Muscle layer of colon (tissue), 2 donors: ENCODE results near the gene NPEPPS.
"Not testable (repeated sequence)": the region's sequence is repeated elsewhere in the genome, so short reads cannot be mapped to it uniquely, and the experiment has no call there.

Experiments used
- H3K27ac ChIP-seq: one replicate; pipeline ENCODE4 v1.7.0; 2013; ENCODE audit warnings: low read depth, mild to moderate bottlenecking, low read length, moderate library complexity
- H3K27me3 ChIP-seq, 2 donors: one replicate each; pipeline ENCODE4 v1.7.0; 2013; ENCODE audit warnings: low read length in 2 of 2, mild to moderate bottlenecking in 2 of 2; ENCODE audit not compliant: insufficient read depth in 2 of 2, control insufficient read depth in 1 of 2
- H3K36me3 ChIP-seq: one replicate; pipeline ENCODE4 v1.7.0; 2013; ENCODE audit warnings: mild to moderate bottlenecking, low read length; ENCODE audit not compliant: insufficient read depth
- H3K4me1 ChIP-seq: one replicate; pipeline ENCODE4 v1.7.0; 2013; ENCODE audit warnings: mild to moderate bottlenecking, low read length; ENCODE audit not compliant: insufficient read depth
- H3K4me3 ChIP-seq, 2 donors: one replicate each; pipeline ENCODE4 v1.7.0; 2013; ENCODE audit warnings: low read length in 2 of 2, low read depth in 1 of 2, mild to moderate bottlenecking in 1 of 2, moderate library complexity in 1 of 2
- H3K9ac ChIP-seq: one replicate; pipeline ENCODE4 v1.7.0; 2013; ENCODE audit warnings: low read length
- H3K9me3 ChIP-seq: one replicate; pipeline ENCODE4 v1.7.0; 2013; ENCODE audit warnings: mild to moderate bottlenecking, low read length
- donor health status: abdominal sarcoma.
- donor health status: Adenocarcinoma of cecum.

Gene NPEPPS, protein sequence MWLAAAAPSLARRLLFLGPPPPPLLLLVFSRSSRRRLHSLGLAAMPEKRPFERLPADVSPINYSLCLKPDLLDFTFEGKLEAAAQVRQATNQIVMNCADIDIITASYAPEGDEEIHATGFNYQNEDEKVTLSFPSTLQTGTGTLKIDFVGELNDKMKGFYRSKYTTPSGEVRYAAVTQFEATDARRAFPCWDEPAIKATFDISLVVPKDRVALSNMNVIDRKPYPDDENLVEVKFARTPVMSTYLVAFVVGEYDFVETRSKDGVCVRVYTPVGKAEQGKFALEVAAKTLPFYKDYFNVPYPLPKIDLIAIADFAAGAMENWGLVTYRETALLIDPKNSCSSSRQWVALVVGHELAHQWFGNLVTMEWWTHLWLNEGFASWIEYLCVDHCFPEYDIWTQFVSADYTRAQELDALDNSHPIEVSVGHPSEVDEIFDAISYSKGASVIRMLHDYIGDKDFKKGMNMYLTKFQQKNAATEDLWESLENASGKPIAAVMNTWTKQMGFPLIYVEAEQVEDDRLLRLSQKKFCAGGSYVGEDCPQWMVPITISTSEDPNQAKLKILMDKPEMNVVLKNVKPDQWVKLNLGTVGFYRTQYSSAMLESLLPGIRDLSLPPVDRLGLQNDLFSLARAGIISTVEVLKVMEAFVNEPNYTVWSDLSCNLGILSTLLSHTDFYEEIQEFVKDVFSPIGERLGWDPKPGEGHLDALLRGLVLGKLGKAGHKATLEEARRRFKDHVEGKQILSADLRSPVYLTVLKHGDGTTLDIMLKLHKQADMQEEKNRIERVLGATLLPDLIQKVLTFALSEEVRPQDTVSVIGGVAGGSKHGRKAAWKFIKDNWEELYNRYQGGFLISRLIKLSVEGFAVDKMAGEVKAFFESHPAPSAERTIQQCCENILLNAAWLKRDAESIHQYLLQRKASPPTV

DNA sequence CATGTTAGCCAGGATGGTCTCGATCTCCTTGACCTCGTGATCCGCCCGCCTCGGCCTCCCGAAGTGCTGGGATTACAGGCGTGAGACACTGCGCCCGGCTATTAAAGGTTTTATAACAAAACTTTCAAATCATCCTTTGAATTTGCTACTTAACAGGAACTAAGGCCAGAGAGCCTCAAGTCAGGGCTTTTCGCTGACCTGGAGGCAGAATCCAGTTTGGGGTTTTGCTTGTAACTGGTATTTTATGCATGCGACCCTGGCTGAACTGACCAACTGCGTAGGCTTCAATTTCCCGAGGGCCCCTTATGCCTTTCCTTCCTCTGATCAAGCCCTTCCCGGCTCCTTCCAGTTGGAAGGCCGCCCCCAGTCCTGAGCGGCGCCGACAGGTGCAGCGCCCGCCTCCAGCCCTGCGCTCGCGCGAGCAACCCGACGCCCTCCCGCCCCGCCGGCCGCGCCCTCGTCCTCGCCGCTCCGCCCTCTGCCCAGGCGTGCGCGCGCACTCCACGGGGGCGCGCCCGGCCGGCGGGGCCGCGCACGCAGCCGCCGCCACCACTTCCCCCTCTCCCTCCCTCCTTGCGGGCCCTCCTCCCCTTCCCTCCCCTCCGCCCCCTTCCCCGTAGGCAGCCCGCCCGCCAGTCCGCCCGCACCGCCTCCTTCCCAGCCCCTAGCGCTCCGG is at the start of gene NPEPPS:
Gene NPEPPS, plus strand, starts transcription at position 552 of the 676 bp plus-strand sequence. CDS start 193 bp downstream, outside the sequence.
- H3K9me3 ChIP-seq, H3K9ac ChIP-seq, H3K36me3 ChIP-seq, H3K27me3 ChIP-seq, H3K4me1 ChIP-seq: not testable (repeated sequence)
- H3K27ac ChIP-seq: peak within 1 kb of the TSS; percentile 47
- H3K4me3 ChIP-seq: peak within 1 kb of the TSS; percentile 52 to 53

DNA sequence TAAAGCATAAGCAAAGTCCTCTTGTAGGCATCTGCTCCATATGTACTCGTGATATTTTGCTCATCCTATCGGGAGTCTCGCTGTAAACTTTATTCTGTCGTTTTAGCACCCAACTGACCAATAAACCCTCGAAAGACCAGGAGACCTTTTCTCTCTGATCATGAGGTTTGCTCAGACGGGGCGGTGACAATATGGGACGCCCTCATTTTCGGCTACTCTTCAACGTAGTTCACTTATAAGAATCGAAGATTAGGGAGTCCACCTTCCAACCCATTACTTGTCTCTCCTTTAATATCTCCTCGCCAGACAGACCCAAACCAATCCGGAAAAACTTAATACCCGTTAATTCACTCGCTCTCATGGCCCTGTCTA is 39.1 kb upstream of the NPEPPS start:
- peak overlapping the region in 1 of 2 donors; percentile 65 for H3K4me3 ChIP-seq
- H3K9me3 ChIP-seq, H3K9ac ChIP-seq, H3K27me3 ChIP-seq, H3K27ac ChIP-seq, H3K4me1 ChIP-seq, H3K36me3 ChIP-seq: not testable (repeated sequence)

DNA sequence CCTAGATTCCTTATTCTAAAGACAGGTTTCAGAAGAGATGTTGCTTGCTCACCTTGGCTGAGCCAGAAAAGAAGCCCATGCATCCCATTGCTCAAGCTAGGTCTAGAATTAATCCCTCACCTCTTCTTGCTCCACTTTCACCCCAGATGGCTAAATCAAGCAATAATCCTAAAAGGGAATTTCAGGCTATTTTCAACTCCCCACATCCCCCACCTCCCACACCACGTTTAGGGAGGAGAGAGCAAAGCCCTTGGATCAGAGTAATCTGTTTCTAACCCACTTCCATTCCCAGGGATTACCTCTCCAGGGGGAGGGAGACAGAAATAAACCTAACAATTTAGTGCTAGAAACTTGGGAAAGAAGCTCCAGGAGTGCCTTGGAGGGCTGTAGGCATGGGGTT is 31.8 kb upstream of the NPEPPS start:
- H3K4me3 ChIP-seq, H3K36me3 ChIP-seq, H3K4me1 ChIP-seq, H3K9ac ChIP-seq, H3K27ac ChIP-seq, H3K9me3 ChIP-seq, H3K27me3 ChIP-seq: not testable (repeated sequence)

DNA sequence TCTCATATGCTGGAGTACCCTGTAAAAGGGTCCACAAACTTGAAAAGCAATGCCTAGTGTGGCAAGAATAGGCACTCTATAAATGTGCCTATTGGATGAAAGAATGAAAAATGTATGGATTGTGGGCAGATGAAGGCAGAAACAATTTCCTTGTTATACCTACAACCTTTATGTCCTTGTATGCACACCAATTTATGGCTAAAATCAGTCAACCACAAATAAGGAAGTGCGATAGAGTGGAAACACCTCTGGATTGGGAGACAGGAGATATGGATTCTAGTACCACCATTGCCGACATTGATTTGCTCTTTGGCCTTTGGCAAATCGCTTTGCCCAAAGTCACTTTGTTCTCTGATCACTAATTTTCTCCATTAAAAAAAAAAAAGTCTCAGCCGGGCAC is 31.4 kb upstream of the NPEPPS start:
- H3K9me3 ChIP-seq, H3K27ac ChIP-seq, H3K4me3 ChIP-seq, H3K27me3 ChIP-seq, H3K9ac ChIP-seq, H3K4me1 ChIP-seq, H3K36me3 ChIP-seq: not testable (repeated sequence)

DNA sequence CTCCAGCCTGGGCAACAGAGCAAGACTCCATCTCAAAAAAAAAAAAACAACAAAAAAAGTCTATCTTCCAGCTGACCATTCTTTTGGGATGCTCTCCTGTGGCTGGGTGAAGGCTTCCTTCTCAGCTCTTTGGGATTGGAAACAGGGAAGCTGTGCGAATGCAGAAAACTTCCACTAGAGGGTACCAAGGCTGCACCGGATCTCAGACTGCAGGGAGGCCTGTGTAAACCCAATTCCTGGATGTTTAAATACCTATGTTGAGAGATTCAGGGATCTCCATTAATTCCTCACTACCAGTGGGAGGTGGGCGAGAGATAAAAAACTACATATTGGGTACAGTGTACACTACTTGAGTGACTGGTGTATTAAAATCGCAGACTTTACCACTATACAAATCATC is 30.3 kb upstream of the NPEPPS start:
- not testable (repeated sequence) for H3K27me3 ChIP-seq, H3K27ac ChIP-seq, H3K36me3 ChIP-seq

DNA sequence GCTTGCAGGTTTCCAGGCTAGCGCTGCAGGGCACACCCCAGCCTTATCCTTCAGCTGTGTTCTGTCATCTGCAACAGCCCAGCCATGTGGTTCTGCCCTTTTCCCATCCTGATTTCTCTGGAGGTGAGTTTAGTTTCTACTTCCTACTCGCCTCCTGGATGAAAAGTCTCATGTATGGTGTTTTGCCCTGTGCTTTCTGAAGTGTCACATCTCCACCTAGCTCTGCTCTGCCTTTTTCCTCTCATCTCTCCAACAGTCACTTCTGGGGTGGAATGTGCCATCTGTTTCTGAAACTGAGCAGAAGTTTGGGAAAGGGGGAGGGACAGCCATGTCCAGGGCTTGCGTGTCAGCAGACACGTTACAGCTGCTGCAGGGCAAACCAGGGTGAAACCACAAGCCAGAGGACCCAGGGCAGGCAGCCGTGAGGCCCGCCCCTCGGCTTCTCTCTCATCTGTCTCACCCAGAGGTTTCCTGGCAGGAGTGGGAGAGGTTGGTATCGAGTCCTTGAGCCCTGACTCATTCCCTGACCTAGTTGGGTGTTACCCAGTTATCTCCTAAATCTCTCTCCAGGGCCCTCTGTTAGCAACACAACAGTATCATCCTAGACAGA is 28.7 kb upstream of the NPEPPS start:
- H3K27me3 ChIP-seq, H3K9me3 ChIP-seq, H3K36me3 ChIP-seq, H3K4me3 ChIP-seq, H3K9ac ChIP-seq, H3K4me1 ChIP-seq: not testable (repeated sequence)
- H3K27ac ChIP-seq: peak overlapping the region; percentile 73

More for the DNA sequence above, 30.3 kb upstream of the NPEPPS start:
- not testable (repeated sequence) for H3K4me1 ChIP-seq, H3K4me3 ChIP-seq, H3K9me3 ChIP-seq, H3K9ac ChIP-seq

DNA sequence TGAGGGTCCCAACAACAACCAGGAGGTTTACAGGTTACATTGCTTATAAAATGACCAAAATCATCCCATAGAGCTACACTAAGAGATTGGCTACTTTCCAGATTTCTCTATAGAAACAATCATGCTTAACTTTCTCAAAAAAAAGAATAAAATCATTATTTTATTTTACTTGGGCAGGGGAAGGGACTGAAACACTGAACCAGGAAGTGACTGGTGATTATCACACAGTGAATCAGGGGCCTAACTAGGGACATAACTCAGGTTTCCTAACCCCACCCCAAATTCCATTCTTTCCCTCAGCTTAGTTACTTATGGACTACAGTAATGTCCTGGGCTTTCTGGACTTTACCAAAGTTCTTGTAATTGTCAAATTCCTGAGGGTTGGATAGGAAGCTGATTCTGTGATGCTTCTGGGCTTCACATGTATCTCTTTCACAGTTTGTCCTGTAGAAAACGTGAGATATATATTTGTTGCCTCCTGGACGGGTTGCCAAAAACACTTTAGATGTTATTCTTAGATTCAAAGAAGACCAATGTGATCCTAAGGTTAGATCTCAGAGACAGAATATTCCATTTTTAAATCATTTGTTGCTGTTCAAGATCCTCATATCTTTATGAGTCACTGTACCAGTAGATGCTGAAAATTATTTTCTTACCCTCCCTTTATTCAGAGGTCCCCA is 28.0 kb upstream of the NPEPPS start:
- not testable (repeated sequence) for H3K27ac ChIP-seq, H3K27me3 ChIP-seq, H3K36me3 ChIP-seq, H3K9me3 ChIP-seq, H3K4me1 ChIP-seq, H3K4me3 ChIP-seq, H3K9ac ChIP-seq

DNA sequence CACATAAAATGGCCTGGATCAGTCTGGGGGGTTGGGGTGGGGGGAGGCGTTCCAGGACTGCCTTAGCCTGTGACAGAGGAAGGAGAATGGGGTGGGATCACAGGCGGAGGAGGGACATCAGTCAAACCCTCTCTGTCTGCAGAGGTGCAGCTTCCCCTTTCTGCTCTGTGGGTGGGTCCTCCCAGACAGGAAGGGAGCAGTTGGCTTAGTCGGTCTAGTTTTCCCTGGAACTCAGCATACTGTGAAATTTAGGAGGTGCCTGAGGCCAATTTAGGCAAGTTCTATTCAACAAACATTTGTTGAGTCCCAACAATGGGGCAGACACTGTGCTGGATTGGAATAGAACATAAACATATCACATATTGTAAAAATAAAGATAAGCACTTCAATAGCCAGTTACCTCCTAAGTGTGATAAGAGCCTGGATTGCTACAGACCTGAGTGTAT is 19.2 kb upstream of the NPEPPS start:
- not testable (repeated sequence) for H3K4me3 ChIP-seq, H3K9ac ChIP-seq, H3K27ac ChIP-seq, H3K27me3 ChIP-seq, H3K9me3 ChIP-seq, H3K4me1 ChIP-seq, H3K36me3 ChIP-seq

DNA sequence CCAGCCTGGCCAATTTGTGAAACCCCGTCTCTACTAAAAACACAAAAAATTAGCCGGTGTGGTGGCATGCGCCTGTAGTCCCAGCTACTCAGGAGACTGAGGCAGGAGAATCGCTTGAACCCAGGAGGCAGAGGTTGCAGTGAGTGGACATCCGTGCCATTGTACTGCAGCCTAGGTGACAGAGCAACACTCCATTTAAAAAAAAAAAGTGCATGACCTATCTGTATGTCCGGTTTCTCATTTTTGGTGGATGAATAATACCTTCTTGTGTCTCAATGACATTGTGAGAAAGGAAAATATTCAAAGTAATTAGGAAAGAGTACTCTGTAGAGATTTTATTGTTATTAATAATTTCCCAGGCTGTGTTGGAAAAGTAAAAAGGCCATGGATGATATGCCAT is 17.6 kb upstream of the NPEPPS start:
- H3K9ac ChIP-seq, H3K4me1 ChIP-seq, H3K36me3 ChIP-seq, H3K4me3 ChIP-seq, H3K27ac ChIP-seq, H3K9me3 ChIP-seq, H3K27me3 ChIP-seq: not testable (repeated sequence)

DNA sequence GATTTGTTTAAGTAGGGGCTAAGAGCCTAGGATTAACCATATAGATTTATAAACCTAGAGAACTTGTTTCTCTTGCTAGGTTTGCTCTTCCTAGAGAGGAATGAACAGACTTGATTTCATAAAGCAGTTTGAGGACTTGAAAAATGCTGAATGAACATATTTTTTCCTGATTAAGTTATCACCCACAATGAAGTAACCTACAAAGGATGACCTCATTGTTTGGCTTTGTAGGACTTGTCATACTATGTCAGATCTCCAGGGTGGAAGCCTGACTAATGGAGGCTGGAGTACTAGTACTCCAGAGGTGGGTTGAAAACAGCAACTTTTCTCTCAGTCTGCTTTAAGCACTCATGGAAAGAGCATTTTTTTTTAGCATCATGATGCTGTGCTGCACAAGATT is 12.0 kb upstream of the NPEPPS start:
- H3K27ac ChIP-seq, H3K9me3 ChIP-seq, H3K9ac ChIP-seq, H3K4me1 ChIP-seq, H3K27me3 ChIP-seq, H3K36me3 ChIP-seq, H3K4me3 ChIP-seq: not testable (repeated sequence)

DNA sequence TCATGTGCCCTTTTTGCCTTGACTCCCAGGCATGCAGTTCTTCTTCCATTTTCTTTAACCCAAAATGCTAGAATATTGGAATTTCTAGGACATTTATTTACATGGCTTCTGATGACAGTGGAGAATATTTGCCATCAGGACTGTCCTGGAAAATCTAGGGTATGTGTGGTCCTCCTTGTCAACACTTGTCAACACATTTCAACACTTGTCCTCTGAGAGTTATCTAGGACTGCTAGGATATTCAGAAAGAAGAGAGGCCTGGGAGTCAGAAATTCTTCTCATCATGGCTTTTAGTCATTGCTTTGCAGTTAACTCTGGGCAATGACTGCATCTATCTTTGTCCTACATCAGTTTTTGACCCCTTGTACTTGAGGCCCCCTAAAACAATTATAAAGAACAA is 11.5 kb upstream of the NPEPPS start:
- H3K9me3 ChIP-seq, H3K9ac ChIP-seq, H3K4me1 ChIP-seq, H3K27me3 ChIP-seq, H3K36me3 ChIP-seq, H3K4me3 ChIP-seq, H3K27ac ChIP-seq: not testable (repeated sequence)
